WTC11 (cell line): ENCODE measurements around the gene STPG2. TPM values are rescaled to one million over a fixed set of nuclear protein-coding genes. Genes with fewer than 3 reads are reported as not detected.

Source experiments
- ATAC-seq: fragments of 200-7000 bp; cut with Tn5 transposase; 2 replicates; pipeline ENCODE4 v1.10.0; 2021; ENCODE audit warnings: mild to moderate bottlenecking, moderate library complexity
- CTCF ChIA-PET: fragments of 300-600 bp; sonication (Branson Sonifier 250); formaldehyde crosslinking; loops from one replicate; lab custom pipeline; 2021; ENCODE audit warnings: antibody characterized with exemption; lab: Charles Lee
- POLR2A ChIA-PET: fragments of 350-600 bp; sonication (Branson Sonifier 250); formaldehyde crosslinking; loops from one replicate; lab custom pipeline; 2021; ENCODE audit warnings: antibody characterized with exemption; lab: Charles Lee
- DNase-seq: peaks from one replicate; pipeline ENCODE4 v3.0.0; 2021; ENCODE audit warnings: low spot score
- H3K27ac Mint-ChIP-seq: 2 replicates; pipeline ENCODE4 v1.8.0; 2021; ENCODE audit warnings: mixed read lengths
- H3K27me3 Mint-ChIP-seq: 2 replicates; pipeline ENCODE4 v1.8.0; 2021; ENCODE audit warnings: low read depth, mild to moderate bottlenecking, moderate library complexity, mixed read lengths
- H3K36me3 Mint-ChIP-seq: 2 replicates; pipeline ENCODE4 v1.8.0; 2021; ENCODE audit warnings: mixed read lengths
- H3K4me1 Mint-ChIP-seq: 2 replicates; pipeline ENCODE4 v1.8.0; 2022; ENCODE audit warnings: mixed read lengths
- H3K4me3 Mint-ChIP-seq: 2 replicates; pipeline ENCODE4 v1.8.0; 2021; ENCODE audit warnings: mild to moderate bottlenecking, moderate library complexity, mixed read lengths
- H3K9me3 Mint-ChIP-seq: 2 replicates; pipeline ENCODE4 v1.8.0; 2021; ENCODE audit warnings: mixed read lengths
- CBFB ChIP-seq: sonication (generic); formaldehyde crosslinking; IDR thresholded peaks from 2 replicates; pipeline ENCODE4 v1.8.1; 2022; ENCODE audit warnings: mild to moderate bottlenecking, low read depth, missing genetic modification reagents
- CTCF ChIP-seq: fragments of 200-600 bp; IDR thresholded peaks from 2 replicates; pipeline ENCODE4 v1.8.0; 2022; ENCODE audit warnings: antibody characterized with exemption
- ERG ChIP-seq: fragments of 250-450 bp; sonication (Bioruptor Pico); IDR thresholded peaks from 2 replicates; pipeline ENCODE4 v1.8.0; 2021; ENCODE audit warnings: mild to moderate bottlenecking
- FOXP1 ChIP-seq: sonication (generic); formaldehyde crosslinking; IDR thresholded peaks from 2 replicates; pipeline ENCODE4 v1.8.0; 2022; ENCODE audit warnings: missing genetic modification reagents, mild to moderate bottlenecking, moderate library complexity, borderline replicate concordance
- GABPB1 ChIP-seq: sonication (generic); formaldehyde crosslinking; IDR thresholded peaks from 2 replicates; pipeline ENCODE4 v1.8.1; 2023; ENCODE audit warnings: mild to moderate bottlenecking, missing genetic modification reagents
- GRHL2 ChIP-seq: fragments of 250-450 bp; sonication (Bioruptor Pico); IDR thresholded peaks from 2 replicates; pipeline ENCODE4 v1.8.0; 2022; ENCODE audit warnings: mild to moderate bottlenecking, moderate library complexity; ENCODE audit not compliant: insufficient replicate concordance, severe bottlenecking
- IRF2 ChIP-seq: sonication (generic); formaldehyde crosslinking; IDR thresholded peaks from 2 replicates; pipeline ENCODE4 v1.8.0; 2022; ENCODE audit warnings: low read depth, missing genetic modification reagents, borderline replicate concordance
- JUN ChIP-seq: sonication (generic); formaldehyde crosslinking; IDR thresholded peaks from 2 replicates; pipeline ENCODE4 v1.8.0; 2023; ENCODE audit warnings: mild to moderate bottlenecking, missing genetic modification reagents
- NFATC4 ChIP-seq: fragments of 250-450 bp; sonication (Bioruptor Pico); IDR thresholded peaks from 2 replicates; pipeline ENCODE4 v1.9.0; 2021; ENCODE audit warnings: mild to moderate bottlenecking
- NR2C2 ChIP-seq: sonication (generic); formaldehyde crosslinking; IDR thresholded peaks from 2 replicates; pipeline ENCODE4 v1.8.0; 2022; ENCODE audit warnings: mild to moderate bottlenecking, missing genetic modification reagents
- PRDM15 ChIP-seq: sonication (generic); formaldehyde crosslinking; IDR thresholded peaks from 2 replicates; pipeline ENCODE4 v1.8.0; 2022; ENCODE audit warnings: missing genetic modification reagents
- PREB ChIP-seq: sonication (generic); formaldehyde crosslinking; IDR thresholded peaks from 2 replicates; pipeline ENCODE4 v1.8.1; 2022; ENCODE audit warnings: mild to moderate bottlenecking, missing genetic modification reagents, moderate library complexity, borderline replicate concordance
- RORB ChIP-seq: fragments of 250-450 bp; sonication (Bioruptor Pico); IDR thresholded peaks from 2 replicates; pipeline ENCODE4 v1.9.0; 2021; ENCODE audit warnings: mild to moderate bottlenecking
- ZBTB21 ChIP-seq: sonication (generic); formaldehyde crosslinking; IDR thresholded peaks from 2 replicates; pipeline ENCODE4 v1.8.1; 2023; ENCODE audit warnings: mild to moderate bottlenecking, missing genetic modification reagents, borderline replicate concordance
- ZNF512 ChIP-seq: sonication (generic); formaldehyde crosslinking; IDR thresholded peaks from 2 replicates; pipeline ENCODE4 v1.8.1; 2022; ENCODE audit warnings: missing genetic modification reagents, borderline replicate concordance
- total RNA-seq: library from RNA; stranded (reverse); gene quantifications from 3 replicates; pipeline ENCODE4 v1.2.3, GENCODE V29; 2021
- TF ChIP-seq, protein P1 (sequence below): sonication (generic); formaldehyde crosslinking; IDR thresholded peaks from 2 replicates; pipeline ENCODE4 v1.8.1; 2023; ENCODE audit warnings: mild to moderate bottlenecking, missing genetic modification reagents, moderate library complexity
- TF ChIP-seq, protein P2 (sequence below): sonication (generic); formaldehyde crosslinking; IDR thresholded peaks from 2 replicates; pipeline ENCODE4 v1.8.0; 2023; ENCODE audit warnings: mild to moderate bottlenecking, missing genetic modification reagents
- TF ChIP-seq, protein P3 (sequence below): sonication (generic); formaldehyde crosslinking; IDR thresholded peaks from 2 replicates; pipeline ENCODE4 v1.8.0; 2023; ENCODE audit warnings: missing genetic modification reagents

STPG2 gene
- total RNA-seq, 1 experiment from 2014 or later: 0.17 TPM

DNA sequence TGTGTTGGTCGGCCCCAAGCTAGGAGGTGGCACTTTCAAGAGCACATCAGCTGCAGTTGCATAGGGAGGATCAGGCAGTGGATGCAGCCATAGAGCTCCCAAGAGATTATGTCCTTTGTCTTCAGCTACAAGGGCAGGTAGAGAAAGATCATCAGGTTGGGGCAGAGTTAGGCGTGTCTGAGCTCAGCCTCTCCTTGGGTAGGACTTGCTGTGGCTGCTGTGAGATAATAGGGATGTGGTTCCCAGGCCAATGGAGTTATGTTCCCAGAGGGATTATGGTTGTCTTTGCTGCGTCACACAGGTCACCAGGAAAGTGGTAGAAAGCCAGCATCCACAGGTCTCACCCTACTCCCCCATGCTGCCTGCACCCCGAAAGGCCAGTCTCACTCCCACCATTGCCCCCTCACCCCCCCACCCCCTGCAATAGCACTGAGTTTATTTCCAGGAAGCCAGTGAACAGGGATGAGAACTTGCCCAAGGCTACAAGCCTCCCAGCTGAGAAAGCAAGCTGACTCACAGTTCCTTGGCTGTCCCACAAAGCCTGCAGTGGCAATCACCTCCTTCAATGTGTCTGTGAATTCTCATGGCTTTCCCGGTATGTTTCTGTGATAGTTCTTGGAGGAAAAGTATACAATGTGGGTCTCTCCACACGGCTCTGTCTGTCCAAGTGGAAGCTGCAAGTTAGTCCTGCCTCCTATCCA lies 148.4 kb downstream of the STPG2 start:
- no peak overlapping the region for H3K4me3 Mint-ChIP-seq
- no peaks in the 10 kb centered on the region for H3K4me1 Mint-ChIP-seq
- POLR2A ChIA-PET: no interaction called here
- peaks cover 47% of the 10 kb centered on the region for H3K9me3 Mint-ChIP-seq
- H3K27ac Mint-ChIP-seq: no peak overlapping the region
- TF ChIP-seq, protein P1, sequence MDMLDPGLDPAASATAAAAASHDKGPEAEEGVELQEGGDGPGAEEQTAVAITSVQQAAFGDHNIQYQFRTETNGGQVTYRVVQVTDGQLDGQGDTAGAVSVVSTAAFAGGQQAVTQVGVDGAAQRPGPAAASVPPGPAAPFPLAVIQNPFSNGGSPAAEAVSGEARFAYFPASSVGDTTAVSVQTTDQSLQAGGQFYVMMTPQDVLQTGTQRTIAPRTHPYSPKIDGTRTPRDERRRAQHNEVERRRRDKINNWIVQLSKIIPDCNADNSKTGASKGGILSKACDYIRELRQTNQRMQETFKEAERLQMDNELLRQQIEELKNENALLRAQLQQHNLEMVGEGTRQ (CRISPR knock-in tag): no peak
- TF ChIP-seq CTCF (no peak), PREB (CRISPR knock-in tag) (no peak), PRDM15 (CRISPR knock-in tag) (no peak), NFATC4 (CRISPR knock-in tag) (no peak), RORB (CRISPR knock-in tag) (no peak), FOXP1 (CRISPR knock-in tag) (no peak)
- TF ChIP-seq, protein P2, sequence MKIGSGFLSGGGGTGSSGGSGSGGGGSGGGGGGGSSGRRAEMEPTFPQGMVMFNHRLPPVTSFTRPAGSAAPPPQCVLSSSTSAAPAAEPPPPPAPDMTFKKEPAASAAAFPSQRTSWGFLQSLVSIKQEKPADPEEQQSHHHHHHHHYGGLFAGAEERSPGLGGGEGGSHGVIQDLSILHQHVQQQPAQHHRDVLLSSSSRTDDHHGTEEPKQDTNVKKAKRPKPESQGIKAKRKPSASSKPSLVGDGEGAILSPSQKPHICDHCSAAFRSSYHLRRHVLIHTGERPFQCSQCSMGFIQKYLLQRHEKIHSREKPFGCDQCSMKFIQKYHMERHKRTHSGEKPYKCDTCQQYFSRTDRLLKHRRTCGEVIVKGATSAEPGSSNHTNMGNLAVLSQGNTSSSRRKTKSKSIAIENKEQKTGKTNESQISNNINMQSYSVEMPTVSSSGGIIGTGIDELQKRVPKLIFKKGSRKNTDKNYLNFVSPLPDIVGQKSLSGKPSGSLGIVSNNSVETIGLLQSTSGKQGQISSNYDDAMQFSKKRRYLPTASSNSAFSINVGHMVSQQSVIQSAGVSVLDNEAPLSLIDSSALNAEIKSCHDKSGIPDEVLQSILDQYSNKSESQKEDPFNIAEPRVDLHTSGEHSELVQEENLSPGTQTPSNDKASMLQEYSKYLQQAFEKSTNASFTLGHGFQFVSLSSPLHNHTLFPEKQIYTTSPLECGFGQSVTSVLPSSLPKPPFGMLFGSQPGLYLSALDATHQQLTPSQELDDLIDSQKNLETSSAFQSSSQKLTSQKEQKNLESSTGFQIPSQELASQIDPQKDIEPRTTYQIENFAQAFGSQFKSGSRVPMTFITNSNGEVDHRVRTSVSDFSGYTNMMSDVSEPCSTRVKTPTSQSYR (CRISPR knock-in tag): no peak
- CTCF ChIA-PET: no interaction called here
- ATAC-seq (no peak), DNase-seq (no peak)
- H3K27me3 Mint-ChIP-seq: peaks cover 2% of the 10 kb centered on the region; the same call in 1 of the 2 replicates
- H3K36me3 Mint-ChIP-seq: peaks cover 5% of the 10 kb centered on the region; the same call in 1 of the 2 replicates

- CTCF ChIA-PET: no interaction called here
- H3K27me3 Mint-ChIP-seq: peaks cover 2% of the 10 kb centered on the region; the same call in 1 of the 2 replicates
- no peak overlapping the region for H3K4me3 Mint-ChIP-seq
- DNase-seq: no peak
- H3K27ac Mint-ChIP-seq: no peak overlapping the region
- peaks cover 37% of the 10 kb centered on the region for H3K9me3 Mint-ChIP-seq
- peaks cover 5% of the 10 kb centered on the region; the same call in 1 of the 2 replicates for H3K36me3 Mint-ChIP-seq
- POLR2A ChIA-PET: no interaction called here
- H3K4me1 Mint-ChIP-seq: no peaks in the 10 kb centered on the region
- ATAC-seq: no peak
- no peak for TF ChIP-seq CBFB (CRISPR knock-in tag)
- TF ChIP-seq, protein P3, sequence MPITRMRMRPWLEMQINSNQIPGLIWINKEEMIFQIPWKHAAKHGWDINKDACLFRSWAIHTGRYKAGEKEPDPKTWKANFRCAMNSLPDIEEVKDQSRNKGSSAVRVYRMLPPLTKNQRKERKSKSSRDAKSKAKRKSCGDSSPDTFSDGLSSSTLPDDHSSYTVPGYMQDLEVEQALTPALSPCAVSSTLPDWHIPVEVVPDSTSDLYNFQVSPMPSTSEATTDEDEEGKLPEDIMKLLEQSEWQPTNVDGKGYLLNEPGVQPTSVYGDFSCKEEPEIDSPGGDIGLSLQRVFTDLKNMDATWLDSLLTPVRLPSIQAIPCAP: no peak
- TF ChIP-seq ZNF512: no peak
- TF ChIP-seq GABPB1: no peak
- TF ChIP-seq ZBTB21 (CRISPR knock-in tag): no peak
- TF ChIP-seq JUN (CRISPR knock-in tag): no peak
- no peak for TF ChIP-seq IRF2 (CRISPR knock-in tag)
- no peak for TF ChIP-seq ERG (CRISPR knock-in tag)
- TF ChIP-seq GRHL2 (CRISPR knock-in tag): no peak
- no peak for TF ChIP-seq NR2C2
Observed at GRCh38 chr4:97990409-97990808, 152.9 kb downstream of the STPG2 start.
